ENCODE measurements around the gene BRICD5. TPM values are rescaled to one million over a fixed set of nuclear protein-coding genes. Genes with fewer than 3 reads are reported as not detected.

BRICD5 gene
- total RNA-seq, 1 donor from 2014 or later = 1.4 TPM

GRCh38 chr16:2236337-2237101 is 25.9 kb upstream of the BRICD5 start, which contains the start of gene DNASE1L2:
Gene DNASE1L2, plus strand, starts transcription at chr16:2236444. Its CDS starts 373 bp downstream, at chr16:2236817.
- peak within 1 kb of the TSS in 1 of 2 donors; percentile 51 for H3K4me3 ChIP-seq
- no peak within 1 kb of the TSS for H3K27ac ChIP-seq
- H3K4me1 ChIP-seq = peaks cover 8 to 10% of the 10 kb centered on the region in 2 donors
- intact Hi-C loops (cut with DNase I) = no loop called here
- H3K27me3 ChIP-seq = peaks cover 6% of the 10 kb centered on the region
- H3K9me3 ChIP-seq = no peaks in the 10 kb centered on the region
- peaks cover 44 to 48% of the 10 kb centered on the region in 2 donors for H3K36me3 ChIP-seq
- TF ChIP-seq CTCF (IDR thresholded peaks at IDR 0.05) = no peak
- DNase-seq (ENCODE audit: low spot score in 2 of 2) = no peak

- no peak overlapping the region for H3K4me3 ChIP-seq
- H3K27me3 ChIP-seq = peaks cover 6% of the 10 kb centered on the region
- no peak for DNase-seq (ENCODE audit: low spot score in 2 of 2)
- intact Hi-C loops (cut with DNase I) = no loop called here
- H3K4me1 ChIP-seq = peaks cover 8 to 10% of the 10 kb centered on the region in 2 donors
- peaks cover 51 to 53% of the 10 kb centered on the region in 2 donors for H3K36me3 ChIP-seq
- H3K27ac ChIP-seq = no peak overlapping the region
- TF ChIP-seq CTCF (IDR thresholded peaks at IDR 0.05) = no peak
- no peaks in the 10 kb centered on the region for H3K9me3 ChIP-seq
Measured at GRCh38 chr16:2235695-2236336, 25.2 kb upstream of the BRICD5 start.

- H3K4me3 ChIP-seq = no peak overlapping the region
- intact Hi-C loops (cut with DNase I) = no loop called here
- H3K27ac ChIP-seq = no peak overlapping the region
- H3K36me3 ChIP-seq = peaks cover 57% of the 10 kb centered on the region in 2 donors
- DNase-seq (ENCODE audit: low spot score in 2 of 2) = no peak
- no peaks in the 10 kb centered on the region for H3K9me3 ChIP-seq
- H3K4me1 ChIP-seq = peaks cover 8 to 10% of the 10 kb centered on the region in 2 donors
- no peak for TF ChIP-seq CTCF (IDR thresholded peaks at IDR 0.05)
- H3K27me3 ChIP-seq = peaks cover 6% of the 10 kb centered on the region
Measured at GRCh38 chr16:2235234-2235651, 24.6 kb upstream of the BRICD5 start.

- no peaks in the 10 kb centered on the region for H3K9me3 ChIP-seq
- H3K4me1 ChIP-seq = peaks cover 8 to 10% of the 10 kb centered on the region in 2 donors
- H3K36me3 ChIP-seq = peaks cover 61 to 62% of the 10 kb centered on the region in 2 donors
- no peak for DNase-seq (ENCODE audit: low spot score in 2 of 2)
- intact Hi-C loops (cut with DNase I) = no loop called here
- peaks cover 6% of the 10 kb centered on the region for H3K27me3 ChIP-seq
- H3K4me3 ChIP-seq = no peak overlapping the region
- H3K27ac ChIP-seq = no peak overlapping the region
- no peak for TF ChIP-seq CTCF (IDR thresholded peaks at IDR 0.05)
Measured at GRCh38 chr16:2234813-2235170, 24.1 kb upstream of the BRICD5 start.

GRCh38 chr16:2233872-2234812 is 23.5 kb upstream of the BRICD5 start:
- H3K36me3 ChIP-seq = peaks cover 68% of the 10 kb centered on the region in 2 donors
- H3K27ac ChIP-seq = no peak overlapping the region
- H3K4me1 ChIP-seq = peaks cover 8 to 10% of the 10 kb centered on the region in 2 donors
- H3K9me3 ChIP-seq = no peaks in the 10 kb centered on the region
- intact Hi-C loops (cut with DNase I) = no loop called here
- H3K27me3 ChIP-seq = peaks cover 6% of the 10 kb centered on the region
- no peak for DNase-seq (ENCODE audit: low spot score in 2 of 2)
- H3K4me3 ChIP-seq = no peak overlapping the region
- no peak for TF ChIP-seq CTCF (IDR thresholded peaks at IDR 0.05)

All from ascending aorta (tissue), 2 donors.